ENCODE results near the gene SHLD1. TPM values are rescaled to one million over a fixed set of nuclear protein-coding genes. Genes with fewer than 3 reads are reported as not detected.
"Not testable (repeated sequence)": the region's sequence is repeated elsewhere in the genome, so short reads cannot be mapped to it uniquely, and the experiment has no call there.

The SHLD1 gene
- polyA plus RNA-seq, 1 donor (not counting 4 experiments of a cell fraction or from before 2014, with no cell fraction given), result 3.2 TPM

- no peak for FAIRE-seq
- H3K27ac ChIP-seq (ENCODE audit: control insufficient read depth, insufficient read depth, low read length), result no peak overlapping the region
These were observed 29.1 kb downstream of the SHLD1 start for GRCh38 chr20:5779071-5779900.

GRCh38 chr20:5780846-5781217 lies 30.6 kb downstream of the SHLD1 start:
- Histone ChIP-seq H3K9me3 (ENCODE audit: control insufficient read depth, low read depth, low read length) (no peaks in the 10 kb centered on the region), H3K4me1 (ENCODE audit: control insufficient read depth, extremely low read depth, insufficient read depth, low read length) (peaks cover 7% of the 10 kb centered on the region), H3K4me3 (ENCODE audit: control insufficient read depth in 2 of 3, extremely low read depth in 1 of 3, insufficient read depth in 2 of 3, low read depth in 1 of 3, low read length in 3 of 3) (no peak overlapping the region), H3K4me2 (ENCODE audit: control insufficient read depth, extremely low read depth, insufficient read depth, low read depth, low read length) (no peak overlapping the region), H3K79me2 (ENCODE audit: control insufficient read depth, insufficient read depth, low read length) (no peaks in the 10 kb centered on the region), H2AFZ (ENCODE audit: control insufficient read depth, low read length) (no peak overlapping the region), H3K9me1 (ENCODE audit: control insufficient read depth, extremely low read depth, insufficient read depth, low read length) (no peaks in the 10 kb centered on the region), H3K27ac (ENCODE audit: control insufficient read depth, insufficient read depth, low read length) (no peak overlapping the region), H3K36me3 (ENCODE audit: control insufficient read depth in 2 of 2, extremely low read depth in 1 of 2, insufficient read depth in 2 of 2, low read length in 2 of 2) (no peaks in the 10 kb centered on the region), H4K20me1 (ENCODE audit: control insufficient read depth, extremely low read depth, insufficient read depth, low read length) (no peaks in the 10 kb centered on the region), H3K9ac (ENCODE audit: control insufficient read depth, extremely low read depth, insufficient read depth, low read length) (no peak overlapping the region), H3K27me3 (ENCODE audit: control insufficient read depth, extremely low read depth, insufficient read depth, low read length) (no peaks in the 10 kb centered on the region)
- dilution Hi-C loops (cut with MboI; ENCODE audit: extremely low pct_ligation_motif_present, low sequenced_read_pairs), result loop anchor here (25.0 kb wide), 1 partner anchor 219 kb away; no protein-coding TSS in a partner anchor
- TF ChIP-seq CTCF (optimal IDR thresholded peaks at IDR 0.05 in 1 of 3, IDR thresholded peaks at IDR 0.05 in 1 of 3, conservative IDR thresholded peaks at IDR 0.05 in 1 of 3; ENCODE audit: extremely low read depth in 1 of 3, insufficient read depth in 2 of 3, low read length in 3 of 3), result no peak
- TF ChIP-seq EZH2 (IDR thresholded peaks at IDR 0.05; ENCODE audit: low read length), result no peak
- DNase-seq (ENCODE audit: low read depth, low spot score), result no peak
- FAIRE-seq, result no peak

More at GRCh38 chr20:5779071-5779900, 29.1 kb downstream of the SHLD1 start:
- no peak overlapping the region for H3K9ac ChIP-seq (ENCODE audit: control insufficient read depth, extremely low read depth, insufficient read depth, low read length)
- H3K27me3 ChIP-seq (ENCODE audit: control insufficient read depth, extremely low read depth, insufficient read depth, low read length), result no peaks in the 10 kb centered on the region
- TF ChIP-seq EZH2 (IDR thresholded peaks at IDR 0.05; ENCODE audit: low read length) (no peak), CTCF (optimal IDR thresholded peaks at IDR 0.05 in 1 of 3, IDR thresholded peaks at IDR 0.05 in 1 of 3, conservative IDR thresholded peaks at IDR 0.05 in 1 of 3; ENCODE audit: extremely low read depth in 1 of 3, insufficient read depth in 2 of 3, low read length in 3 of 3) (no peak)
- DNase-seq (ENCODE audit: low read depth, low spot score), result no peak
- no peak overlapping the region for H3K4me3 ChIP-seq (ENCODE audit: control insufficient read depth in 2 of 3, extremely low read depth in 1 of 3, insufficient read depth in 2 of 3, low read depth in 1 of 3, low read length in 3 of 3)
- no peaks in the 10 kb centered on the region for H3K9me1 ChIP-seq (ENCODE audit: control insufficient read depth, extremely low read depth, insufficient read depth, low read length)
- H3K4me1 ChIP-seq (ENCODE audit: control insufficient read depth, extremely low read depth, insufficient read depth, low read length), result no peaks in the 10 kb centered on the region
- no peaks in the 10 kb centered on the region for H4K20me1 ChIP-seq (ENCODE audit: control insufficient read depth, extremely low read depth, insufficient read depth, low read length)
- H3K79me2 ChIP-seq (ENCODE audit: control insufficient read depth, insufficient read depth, low read length), result no peaks in the 10 kb centered on the region
- no peaks in the 10 kb centered on the region for H3K36me3 ChIP-seq (ENCODE audit: control insufficient read depth in 2 of 2, extremely low read depth in 1 of 2, insufficient read depth in 2 of 2, low read length in 2 of 2)
- H2AFZ ChIP-seq (ENCODE audit: control insufficient read depth, low read length), result no peak overlapping the region
- H3K4me2 ChIP-seq (ENCODE audit: control insufficient read depth, extremely low read depth, insufficient read depth, low read depth, low read length), result no peak overlapping the region
- no peaks in the 10 kb centered on the region for H3K9me3 ChIP-seq (ENCODE audit: control insufficient read depth, low read depth, low read length)
- dilution Hi-C loops (cut with MboI; ENCODE audit: extremely low pct_ligation_motif_present, low sequenced_read_pairs), result loop anchor here (25.0 kb wide), 1 partner anchor 217 kb away; no protein-coding TSS in a partner anchor

- H3K9me1 ChIP-seq (ENCODE audit: control insufficient read depth, extremely low read depth, insufficient read depth, low read length); H4K20me1 ChIP-seq (ENCODE audit: control insufficient read depth, extremely low read depth, insufficient read depth, low read length); DNase-seq (ENCODE audit: low read depth, low spot score); H3K4me1 ChIP-seq (ENCODE audit: control insufficient read depth, extremely low read depth, insufficient read depth, low read length); H3K9me3 ChIP-seq (ENCODE audit: control insufficient read depth, low read depth, low read length); FAIRE-seq; H3K4me2 ChIP-seq (ENCODE audit: control insufficient read depth, extremely low read depth, insufficient read depth, low read depth, low read length); H3K36me3 ChIP-seq (ENCODE audit: control insufficient read depth in 2 of 2, extremely low read depth in 1 of 2, insufficient read depth in 2 of 2, low read length in 2 of 2); H3K27ac ChIP-seq (ENCODE audit: control insufficient read depth, insufficient read depth, low read length); H2AFZ ChIP-seq (ENCODE audit: control insufficient read depth, low read length); H3K4me3 ChIP-seq (ENCODE audit: control insufficient read depth in 2 of 3, extremely low read depth in 1 of 3, insufficient read depth in 2 of 3, low read depth in 1 of 3, low read length in 3 of 3); H3K27me3 ChIP-seq (ENCODE audit: control insufficient read depth, extremely low read depth, insufficient read depth, low read length); H3K9ac ChIP-seq (ENCODE audit: control insufficient read depth, extremely low read depth, insufficient read depth, low read length); H3K79me2 ChIP-seq (ENCODE audit: control insufficient read depth, insufficient read depth, low read length): not testable (repeated sequence)
- dilution Hi-C loops (cut with MboI; ENCODE audit: extremely low pct_ligation_motif_present, low sequenced_read_pairs), result loop anchor here (25.0 kb wide), 1 partner anchor 219 kb away; no protein-coding TSS in a partner anchor
These were observed 31.2 kb downstream of the SHLD1 start for GRCh38 chr20:5781367-5781766.

Data from keratinocyte (primary cell).